Breast epithelium (tissue), 4 donors: ENCODE measurements around the gene POFUT1. TPM values are rescaled to one million over a fixed set of nuclear protein-coding genes. Genes with fewer than 3 reads are reported as not detected.
"Not testable (repeated sequence)": the region's sequence is repeated elsewhere in the genome, so short reads cannot be mapped to it uniquely, and the experiment has no call there.

Source experiments
- DNase-seq, 2 donors: peaks; one replicate each; pipeline ENCODE4 v3.0.0-alpha.2; 2019; ENCODE audit warnings: low spot score in 2 of 2
- H3K27ac ChIP-seq, 2 donors: fragments of 200-600 bp; sonication (generic) in 1 of 2; one replicate each; pipeline ENCODE4 v1.5.1; 2016 to 2019; ENCODE audit warnings: mild to moderate bottlenecking in 1 of 2
- H3K27me3 ChIP-seq, 2 donors: fragments of 200-600 bp; sonication (generic) in 1 of 2; one replicate each; pipeline versions ENCODE4 v1.5.1 to v1.6.0; 2017 to 2019; ENCODE audit warnings: control low read depth in 1 of 2, mild to moderate bottlenecking in 1 of 2
- H3K36me3 ChIP-seq: fragments of 200-600 bp; one replicate; pipeline ENCODE4 v1.5.1; 2019
- H3K4me1 ChIP-seq, 2 donors: fragments of 200-600 bp; sonication (generic); one replicate each; pipeline ENCODE4 v1.5.1; 2016 to 2019; ENCODE audit warnings: control low read depth in 1 of 2
- H3K4me3 ChIP-seq, 3 donors: fragments of 200-600 bp; sonication (generic); 1 replicate in 2 of 3; 2 replicates in 1 of 3; pipeline ENCODE4 v1.5.1; 2016 to 2019; ENCODE audit warnings: mild to moderate bottlenecking in 3 of 3, moderate library complexity in 2 of 3
- H3K9me3 ChIP-seq, 2 donors: fragments of 200-600 bp; sonication (generic) in 1 of 2; one replicate each; pipeline ENCODE4 v1.5.1; 2016 to 2019; ENCODE audit warnings: control low read depth in 1 of 2
- POLR2A ChIP-seq: fragments of 450-650 bp; IDR thresholded peaks from one replicate; pipeline ENCODE4 v1.6.1; 2016; ENCODE audit warnings: antibody characterized with exemption, mild to moderate bottlenecking, moderate library complexity
- POLR2AphosphoS5 ChIP-seq, 3 donors: sonication (generic); formaldehyde crosslinking; IDR thresholded peaks; one replicate each; pipeline ENCODE4 v1.6.1; 2017; ENCODE audit warnings: antibody characterized with exemption in 3 of 3
- intact Hi-C: fragments of 100-400 bp; cut with DNase I; formaldehyde crosslinking; loops from one replicate; pipeline ENCODE4 v1.15.1; 2023; ENCODE audit warnings: low total_unique reads
- total RNA-seq, 3 donors: library from RNA; depleted of rRNA; stranded (reverse); fragments of >200 nt; gene quantifications; one replicate each; pipeline ENCODE4 v1.1.0, GENCODE V29; 2016
- TF ChIP-seq, protein P1 (sequence below), 3 donors: fragments of 450-650 bp; IDR thresholded peaks; one replicate each; pipeline ENCODE4 v1.5.1; 2016 to 2017; ENCODE audit warnings: antibody characterized with exemption in 3 of 3, mild to moderate bottlenecking in 3 of 3, moderate library complexity in 3 of 3

Gene POFUT1
- total RNA-seq, 3 donors from 2014 or later: 29.5 to 38.7 (median 34.2) TPM

- Histone ChIP-seq H3K9me3 (no peaks in the 10 kb centered on the region), H3K4me3 (no peak overlapping the region), H3K27me3 (no peaks in the 10 kb centered on the region), H3K4me1 (no peaks in the 10 kb centered on the region), H3K27ac (no peak overlapping the region), H3K36me3 (no peaks in the 10 kb centered on the region)
- TF ChIP-seq POLR2A: no peak
- TF ChIP-seq, protein P1, sequence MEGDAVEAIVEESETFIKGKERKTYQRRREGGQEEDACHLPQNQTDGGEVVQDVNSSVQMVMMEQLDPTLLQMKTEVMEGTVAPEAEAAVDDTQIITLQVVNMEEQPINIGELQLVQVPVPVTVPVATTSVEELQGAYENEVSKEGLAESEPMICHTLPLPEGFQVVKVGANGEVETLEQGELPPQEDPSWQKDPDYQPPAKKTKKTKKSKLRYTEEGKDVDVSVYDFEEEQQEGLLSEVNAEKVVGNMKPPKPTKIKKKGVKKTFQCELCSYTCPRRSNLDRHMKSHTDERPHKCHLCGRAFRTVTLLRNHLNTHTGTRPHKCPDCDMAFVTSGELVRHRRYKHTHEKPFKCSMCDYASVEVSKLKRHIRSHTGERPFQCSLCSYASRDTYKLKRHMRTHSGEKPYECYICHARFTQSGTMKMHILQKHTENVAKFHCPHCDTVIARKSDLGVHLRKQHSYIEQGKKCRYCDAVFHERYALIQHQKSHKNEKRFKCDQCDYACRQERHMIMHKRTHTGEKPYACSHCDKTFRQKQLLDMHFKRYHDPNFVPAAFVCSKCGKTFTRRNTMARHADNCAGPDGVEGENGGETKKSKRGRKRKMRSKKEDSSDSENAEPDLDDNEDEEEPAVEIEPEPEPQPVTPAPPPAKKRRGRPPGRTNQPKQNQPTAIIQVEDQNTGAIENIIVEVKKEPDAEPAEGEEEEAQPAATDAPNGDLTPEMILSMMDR (IDR thresholded peaks at IDR 0.05): no peak
- no peak for TF ChIP-seq POLR2AphosphoS5 (IDR thresholded peaks at IDR 0.05)
- no peak for DNase-seq
- intact Hi-C loops: no loop called here
Measured at GRCh38 chr20:32251470-32251869, 43.8 kb downstream of the POFUT1 start.

DNA sequence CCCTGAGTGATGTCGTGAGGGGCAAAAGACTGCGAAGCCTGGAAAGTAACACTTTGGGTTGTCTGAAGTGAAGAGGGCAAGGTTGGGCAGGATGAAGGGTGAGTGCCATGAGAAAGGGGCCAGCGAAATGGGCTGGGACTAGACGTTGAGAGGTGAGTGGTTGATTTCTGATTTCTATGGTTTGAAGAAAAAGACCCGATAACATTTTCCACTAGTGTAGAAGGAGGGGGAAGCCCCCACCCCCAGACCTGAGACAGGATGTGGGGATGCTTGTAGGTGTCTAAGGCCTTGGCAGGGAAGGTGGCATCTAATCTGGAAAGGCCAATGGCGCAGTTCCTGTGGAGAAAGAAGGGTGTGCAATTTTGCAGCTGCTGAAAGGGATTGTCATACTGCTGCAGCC lies 44.5 kb downstream of the POFUT1 start:
- Histone ChIP-seq H3K4me1 (no peaks in the 10 kb centered on the region), H3K36me3 (no peaks in the 10 kb centered on the region), H3K9me3 (no peaks in the 10 kb centered on the region), H3K27ac (no peak overlapping the region), H3K4me3 (no peak overlapping the region), H3K27me3 (no peaks in the 10 kb centered on the region)
- intact Hi-C loops: no loop called here
- no peak for DNase-seq
- TF ChIP-seq, protein P1 (IDR thresholded peaks at IDR 0.05): no peak
- TF ChIP-seq POLR2AphosphoS5 (IDR thresholded peaks at IDR 0.05) (no peak), POLR2A (no peak)

DNA sequence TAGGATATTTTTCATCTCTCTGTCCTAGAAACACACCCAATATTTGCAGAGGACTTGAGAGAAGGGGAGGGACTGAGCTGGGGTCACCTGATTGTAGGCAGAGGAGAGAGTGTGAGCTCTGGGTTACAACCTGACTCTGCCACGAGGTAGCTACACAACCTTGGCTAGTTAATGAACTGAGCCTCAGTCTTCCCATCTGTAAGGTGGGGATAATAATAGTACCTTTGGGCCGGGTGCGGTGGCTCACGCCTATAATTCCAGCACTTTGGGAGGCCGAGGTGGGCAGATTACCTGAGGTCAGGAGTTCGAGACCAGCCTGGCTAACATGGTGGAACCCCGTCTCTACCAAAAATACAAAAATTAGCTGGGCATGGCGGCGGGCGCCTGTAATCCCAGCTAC lies 53.3 kb downstream of the POFUT1 start:
- DNase-seq, H3K9me3 ChIP-seq, H3K4me1 ChIP-seq, H3K36me3 ChIP-seq, H3K27me3 ChIP-seq, H3K27ac ChIP-seq, intact Hi-C loops, H3K4me3 ChIP-seq: not testable (repeated sequence)

GRCh38 chr20:32261644-32262043 lies 54.0 kb downstream of the POFUT1 start:
- Histone ChIP-seq H3K4me1 (no peaks in the 10 kb centered on the region), H3K9me3 (no peaks in the 10 kb centered on the region), H3K4me3 (no peak overlapping the region), H3K27ac (no peak overlapping the region), H3K36me3 (no peaks in the 10 kb centered on the region), H3K27me3 (no peaks in the 10 kb centered on the region)
- TF ChIP-seq, protein P1 (IDR thresholded peaks at IDR 0.05): no peak
- TF ChIP-seq POLR2AphosphoS5 (IDR thresholded peaks at IDR 0.05) (no peak), POLR2A (no peak)
- intact Hi-C loops: no loop called here
- no peak for DNase-seq

DNA sequence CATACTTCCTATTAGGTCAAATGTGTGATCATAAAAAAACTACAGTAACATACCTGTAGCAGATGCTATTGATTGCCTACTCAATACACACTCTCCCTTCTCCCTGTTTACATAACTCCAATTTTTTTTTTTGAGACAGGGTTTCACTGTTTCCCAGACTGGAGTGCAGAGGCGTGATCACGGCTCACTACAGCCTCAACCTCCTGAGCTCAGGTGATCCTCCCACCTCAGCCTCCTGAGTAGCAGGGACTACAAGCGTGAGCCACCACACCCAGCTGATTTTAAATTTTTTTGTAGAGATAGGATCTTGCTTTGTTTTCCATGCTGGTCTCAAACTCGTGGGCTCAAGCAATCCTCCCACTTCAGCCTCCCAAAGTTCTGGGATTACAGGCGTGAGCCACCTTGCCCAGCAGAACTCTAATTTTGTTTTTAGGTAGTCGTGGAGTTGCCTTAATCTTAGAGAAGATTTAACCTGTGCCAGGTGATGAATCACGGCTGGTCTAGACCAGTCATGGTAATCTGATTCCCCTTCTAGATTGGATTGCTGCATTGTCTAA lies 55.8 kb downstream of the POFUT1 start:
- Histone ChIP-seq H3K27ac (no peak overlapping the region), H3K27me3 (no peaks in the 10 kb centered on the region), H3K4me3 (no peak overlapping the region), H3K4me1 (no peaks in the 10 kb centered on the region), H3K36me3 (no peaks in the 10 kb centered on the region), H3K9me3 (no peaks in the 10 kb centered on the region)
- intact Hi-C loops: no loop called here
- DNase-seq: no peak
- no peak for TF ChIP-seq POLR2A
- no peak for TF ChIP-seq POLR2AphosphoS5 (IDR thresholded peaks at IDR 0.05)
- TF ChIP-seq, protein P1 (IDR thresholded peaks at IDR 0.05): no peak

- Histone ChIP-seq H3K27ac (no peak overlapping the region), H3K9me3 (no peaks in the 10 kb centered on the region), H3K4me1 (no peaks in the 10 kb centered on the region), H3K4me3 (no peak overlapping the region), H3K36me3 (no peaks in the 10 kb centered on the region), H3K27me3 (no peaks in the 10 kb centered on the region)
- intact Hi-C loops: no loop called here
- DNase-seq: no peak
- TF ChIP-seq POLR2A: no peak
- no peak for TF ChIP-seq POLR2AphosphoS5 (IDR thresholded peaks at IDR 0.05)
- TF ChIP-seq, protein P1 (IDR thresholded peaks at IDR 0.05): no peak
Measured at GRCh38 chr20:32271620-32272019, 63.9 kb downstream of the POFUT1 start.
